ENCODE measurements around the gene B4GALT5. TPM values are rescaled to one million over a fixed set of nuclear protein-coding genes. Genes with fewer than 3 reads are reported as not detected.
A peak's percentile ranks its signal among the peaks of the same experiment; 100 is the strongest.
"Not testable (repeated sequence)": the region's sequence is repeated elsewhere in the genome, so short reads cannot be mapped to it uniquely, and the experiment has no call there.

B4GALT5 gene
- total and polyA plus RNA-seq, 12 donors: 14.2 to 137 (median 69.1) TPM

DNA sequence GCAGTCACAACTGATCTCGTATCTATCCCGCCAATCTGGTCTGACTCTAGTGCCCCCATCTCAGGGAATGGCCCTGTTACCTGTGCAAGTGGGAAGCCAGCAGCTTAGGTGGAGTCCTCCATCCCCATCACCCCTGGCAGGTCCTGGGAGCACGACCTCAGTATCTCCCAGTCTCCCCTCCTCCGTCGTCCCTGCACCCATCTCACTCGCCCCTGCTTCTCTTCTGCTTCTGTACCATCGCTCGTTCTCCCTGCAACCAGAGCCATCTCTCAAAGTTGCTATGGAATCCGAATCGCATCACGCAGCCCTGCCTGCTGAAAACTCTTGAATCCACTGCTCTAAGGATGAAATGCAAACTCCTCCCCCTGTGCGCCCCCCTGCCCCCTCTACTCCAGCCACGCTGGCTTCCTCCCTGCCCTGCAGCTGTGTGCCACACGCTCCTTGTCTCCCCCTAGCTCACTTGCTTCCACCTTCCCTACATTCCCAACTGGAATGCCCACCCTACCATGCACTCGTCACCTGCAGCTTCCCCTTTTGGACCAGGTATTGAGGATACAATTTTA, 81.7 kb downstream of the B4GALT5 start:
- Histone ChIP-seq H3K9me3 (replicated peaks in 1 of 3) (peaks cover 0 to 5% (median 0%) of the 10 kb centered on the region in 3 donors), H3K27me3 (no peaks in the 10 kb centered on the region), H3K27ac (peak overlapping the region in 4 of 5 donors; percentile 42 to 81 (median 59)), H3K4me3 (no peak overlapping the region), H3K4me1 (replicated peaks in 1 of 2) (peaks cover 33 to 48% of the 10 kb centered on the region in 2 donors), H3K36me3 (replicated peaks in 1 of 2) (peaks cover 0 to 33% of the 10 kb centered on the region in 2 donors)
- intact Hi-C loops (cut with DNase I): no loop called here
- WGBS, 4 donors: 91 to 94% (median 92%) methylated on average over 15 of the region's 15 CpGs
- no peak for TF ChIP-seq POLR2A (IDR thresholded peaks at IDR 0.05)
- DNase-seq: peak in 1 of 7 donors; percentile 19

DNA sequence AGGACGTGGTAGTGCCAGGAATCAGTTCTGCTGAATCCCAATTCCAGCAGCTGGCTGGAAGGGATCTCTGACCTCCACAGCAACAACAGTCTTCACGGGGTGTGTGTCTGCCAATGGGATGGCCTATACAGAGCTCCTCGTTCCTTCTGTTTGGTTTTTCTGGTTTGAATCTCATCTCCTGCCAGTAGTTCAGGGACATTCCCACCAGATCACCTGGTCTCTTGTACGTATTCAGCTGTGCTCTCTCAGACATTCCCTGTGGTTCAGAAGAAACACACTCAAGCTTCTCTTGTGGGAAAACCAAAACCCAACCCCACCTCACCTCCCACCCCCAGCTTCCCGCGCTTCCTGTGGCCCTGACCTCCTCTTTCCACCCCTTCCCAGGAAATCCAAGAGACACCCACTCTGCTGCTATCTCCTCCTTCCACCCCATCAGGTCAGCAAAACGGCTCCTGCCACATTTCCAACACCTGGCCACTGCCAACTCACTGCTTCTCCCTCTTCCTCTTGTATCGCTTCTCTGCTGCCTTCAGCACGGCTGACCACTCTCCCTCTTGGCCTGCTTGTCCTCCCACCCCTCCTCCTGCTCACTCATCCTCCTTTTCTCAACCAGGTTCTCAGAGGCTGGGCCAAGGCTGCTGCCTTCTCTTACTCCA, 82.5 kb downstream of the B4GALT5 start:
- WGBS, 4 donors: 25 to 32% (median 30%) methylated on average over 9 of the region's 9 CpGs
- no peak for TF ChIP-seq CTCF (IDR thresholded peaks at IDR 0.05)
- TF ChIP-seq POLR2A (IDR thresholded peaks at IDR 0.05): peak in 1 of 2 donors; percentile 13
- no peak overlapping the region for H3K4me3 ChIP-seq
- intact Hi-C loops (cut with DNase I): no loop called here
- peaks cover 28 to 43% of the 10 kb centered on the region in 2 donors for H3K4me1 ChIP-seq (replicated peaks in 1 of 2)
- peak in 6 of 7 donors; percentile 59 to 75 (median 69) for DNase-seq
- H3K36me3 ChIP-seq (replicated peaks in 1 of 2): peaks cover 0 to 27% of the 10 kb centered on the region in 2 donors
- H3K9me3 ChIP-seq (replicated peaks in 1 of 3): peaks cover 0 to 5% (median 0%) of the 10 kb centered on the region in 3 donors
- no peaks in the 10 kb centered on the region for H3K27me3 ChIP-seq
- H3K27ac ChIP-seq: peak overlapping the region; percentile 20 to 81 (median 64)

- TF ChIP-seq POLR2A (IDR thresholded peaks at IDR 0.05): no peak
- TF ChIP-seq CTCF (IDR thresholded peaks at IDR 0.05): no peak
- intact Hi-C loops (cut with DNase I): no loop called here
- DNase-seq: no peak
- peaks cover 24 to 36% of the 10 kb centered on the region in 2 donors for H3K4me1 ChIP-seq (replicated peaks in 1 of 2)
- no peaks in the 10 kb centered on the region for H3K27me3 ChIP-seq
- peaks cover 0 to 5% (median 0%) of the 10 kb centered on the region in 3 donors for H3K9me3 ChIP-seq (replicated peaks in 1 of 3)
- 68 to 74% (median 70%) methylated on average over 9 to 10 of the region's 10 CpGs for WGBS, 4 donors
- H3K36me3 ChIP-seq (replicated peaks in 1 of 2): peaks cover 0 to 19% of the 10 kb centered on the region in 2 donors
- no peak overlapping the region for H3K4me3 ChIP-seq
- H3K27ac ChIP-seq: peak overlapping the region in 3 of 5 donors; percentile 64 to 81 (median 65)
These were observed 83.2 kb downstream of the B4GALT5 start for GRCh38 chr20:49630396-49630951.

- no peaks in the 10 kb centered on the region for H3K27me3 ChIP-seq
- DNase-seq: no peak
- peaks cover 17 to 27% of the 10 kb centered on the region in 2 donors for H3K4me1 ChIP-seq (replicated peaks in 1 of 2)
- H3K27ac ChIP-seq: no peak overlapping the region
- no peak overlapping the region for H3K4me3 ChIP-seq
- WGBS, 4 donors: 91 to 100% (median 96%) methylated on average over 1 of the region's 1 CpG
- intact Hi-C loops (cut with DNase I): no loop called here
- H3K9me3 ChIP-seq (replicated peaks in 1 of 3): peaks cover 0 to 5% (median 0%) of the 10 kb centered on the region in 3 donors
- H3K36me3 ChIP-seq (replicated peaks in 1 of 2): peaks cover 0 to 11% of the 10 kb centered on the region in 2 donors
- no peak for TF ChIP-seq POLR2A (IDR thresholded peaks at IDR 0.05)
- no peak for TF ChIP-seq CTCF (IDR thresholded peaks at IDR 0.05)
These were observed 84.1 kb downstream of the B4GALT5 start for GRCh38 chr20:49629606-49630005.

GRCh38 chr20:49628280-49628679, 85.4 kb downstream of the B4GALT5 start:
- H3K9me3 ChIP-seq (replicated peaks in 1 of 3); H3K27me3 ChIP-seq; H3K36me3 ChIP-seq (replicated peaks in 1 of 2); intact Hi-C loops (cut with DNase I); H3K27ac ChIP-seq; H3K4me3 ChIP-seq: not testable (repeated sequence)
- H3K4me1 ChIP-seq (replicated peaks in 1 of 2): peaks cover 15 to 18% of the 10 kb centered on the region in 2 donors
- DNase-seq: peak in 1 of 7 donors; percentile 7
- WGBS, 4 donors: 65 to 79% (median 71%) methylated on average over 3 of the region's 3 CpGs
